ENCODE results near the gene MPZL3. TPM values are rescaled to one million over a fixed set of nuclear protein-coding genes. Genes with fewer than 3 reads are reported as not detected.

Gene MPZL3
- total and polyA plus RNA-seq, 12 donors: 0.28 to 3.2 (median 0.85) TPM

DNA sequence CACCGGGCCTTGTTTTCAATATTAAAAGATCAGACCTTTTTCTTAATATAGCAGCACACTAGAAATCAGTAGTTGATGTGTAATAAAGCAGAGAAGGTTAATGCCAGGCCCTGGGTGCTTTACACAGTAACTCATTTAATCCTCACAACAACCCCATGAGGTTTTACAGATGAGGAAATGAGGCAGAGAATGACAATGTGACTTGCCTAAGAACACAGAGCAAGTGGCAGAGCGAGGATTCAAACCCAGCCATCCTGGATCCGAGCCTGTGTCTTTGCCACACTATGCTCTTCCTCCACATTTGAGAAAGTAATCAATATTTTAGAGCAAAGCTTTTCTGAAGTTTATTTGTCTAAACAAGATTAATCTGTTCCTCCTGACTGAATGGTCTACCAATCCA, 34.6 kb downstream of the MPZL3 start:
- Histone ChIP-seq H3K36me3 (replicated peaks in 1 of 2) (no peaks in the 10 kb centered on the region), H3K27ac (no peak overlapping the region), H3K9me3 (replicated peaks in 1 of 3) (no peaks in the 10 kb centered on the region), H3K4me3 (no peak overlapping the region), H3K27me3 (peaks cover 6% of the 10 kb centered on the region), H3K4me1 (replicated peaks in 1 of 2) (no peaks in the 10 kb centered on the region)
- TF ChIP-seq, protein P1, sequence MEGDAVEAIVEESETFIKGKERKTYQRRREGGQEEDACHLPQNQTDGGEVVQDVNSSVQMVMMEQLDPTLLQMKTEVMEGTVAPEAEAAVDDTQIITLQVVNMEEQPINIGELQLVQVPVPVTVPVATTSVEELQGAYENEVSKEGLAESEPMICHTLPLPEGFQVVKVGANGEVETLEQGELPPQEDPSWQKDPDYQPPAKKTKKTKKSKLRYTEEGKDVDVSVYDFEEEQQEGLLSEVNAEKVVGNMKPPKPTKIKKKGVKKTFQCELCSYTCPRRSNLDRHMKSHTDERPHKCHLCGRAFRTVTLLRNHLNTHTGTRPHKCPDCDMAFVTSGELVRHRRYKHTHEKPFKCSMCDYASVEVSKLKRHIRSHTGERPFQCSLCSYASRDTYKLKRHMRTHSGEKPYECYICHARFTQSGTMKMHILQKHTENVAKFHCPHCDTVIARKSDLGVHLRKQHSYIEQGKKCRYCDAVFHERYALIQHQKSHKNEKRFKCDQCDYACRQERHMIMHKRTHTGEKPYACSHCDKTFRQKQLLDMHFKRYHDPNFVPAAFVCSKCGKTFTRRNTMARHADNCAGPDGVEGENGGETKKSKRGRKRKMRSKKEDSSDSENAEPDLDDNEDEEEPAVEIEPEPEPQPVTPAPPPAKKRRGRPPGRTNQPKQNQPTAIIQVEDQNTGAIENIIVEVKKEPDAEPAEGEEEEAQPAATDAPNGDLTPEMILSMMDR (IDR thresholded peaks at IDR 0.05): no peak
- TF ChIP-seq POLR2A (IDR thresholded peaks at IDR 0.05): no peak
- DNase-seq: no peak
- 67 to 85% (median 82%) methylated on average over 3 of the region's 3 CpGs for WGBS, 4 donors
- intact Hi-C loops (cut with DNase I): no loop called here

DNA sequence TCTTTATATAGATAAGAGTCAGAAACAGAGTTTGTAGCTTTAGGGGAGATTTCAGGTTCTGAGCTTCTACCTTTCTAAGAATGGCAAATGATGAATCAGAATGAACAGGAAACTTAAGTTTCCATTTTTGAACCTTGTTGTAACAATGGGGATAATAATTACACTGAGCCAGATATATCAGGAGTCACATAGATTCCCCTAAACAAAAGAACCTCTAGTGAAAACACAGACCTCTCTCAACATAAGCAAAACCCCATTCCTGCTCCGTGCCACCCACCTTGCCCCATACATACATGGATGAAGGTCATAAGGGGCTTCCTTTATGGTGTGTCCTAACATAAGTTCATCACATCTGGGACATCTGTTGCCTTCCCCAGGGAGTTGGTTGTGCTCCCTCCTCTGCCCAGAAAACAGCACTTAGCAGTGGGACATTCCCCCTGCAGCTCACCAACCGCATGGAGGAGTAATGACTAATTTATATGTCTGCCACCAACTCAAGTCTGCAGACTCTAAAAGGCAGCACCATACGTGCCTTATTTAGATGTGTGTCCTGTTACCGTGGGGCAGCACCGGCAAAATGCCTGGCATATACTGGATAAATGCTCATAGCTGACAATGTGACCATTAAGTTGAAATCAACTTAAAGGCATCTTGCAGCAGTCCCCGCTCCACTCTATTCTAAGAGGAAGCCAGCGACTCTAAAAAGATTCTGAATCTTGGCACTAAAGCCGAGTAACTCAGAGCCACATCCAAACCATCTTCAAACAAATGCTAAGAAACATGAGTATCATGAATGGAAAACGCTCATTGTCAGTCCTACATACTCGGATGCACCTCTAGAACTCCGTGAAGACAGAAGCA, 35.3 kb downstream of the MPZL3 start:
- H3K4me1 ChIP-seq (replicated peaks in 1 of 2): no peaks in the 10 kb centered on the region
- TF ChIP-seq, protein P1 (IDR thresholded peaks at IDR 0.05): no peak
- no peak for TF ChIP-seq POLR2A (IDR thresholded peaks at IDR 0.05)
- H3K27me3 ChIP-seq: peaks cover 6% of the 10 kb centered on the region
- no peaks in the 10 kb centered on the region for H3K9me3 ChIP-seq (replicated peaks in 1 of 3)
- WGBS, 4 donors: 62 to 72% (median 68%) methylated on average over 9 to 11 of the region's 11 CpGs
- no peak overlapping the region for H3K27ac ChIP-seq
- no peaks in the 10 kb centered on the region for H3K36me3 ChIP-seq (replicated peaks in 1 of 2)
- intact Hi-C loops (cut with DNase I): no loop called here
- DNase-seq: no peak
- H3K4me3 ChIP-seq: no peak overlapping the region

DNA sequence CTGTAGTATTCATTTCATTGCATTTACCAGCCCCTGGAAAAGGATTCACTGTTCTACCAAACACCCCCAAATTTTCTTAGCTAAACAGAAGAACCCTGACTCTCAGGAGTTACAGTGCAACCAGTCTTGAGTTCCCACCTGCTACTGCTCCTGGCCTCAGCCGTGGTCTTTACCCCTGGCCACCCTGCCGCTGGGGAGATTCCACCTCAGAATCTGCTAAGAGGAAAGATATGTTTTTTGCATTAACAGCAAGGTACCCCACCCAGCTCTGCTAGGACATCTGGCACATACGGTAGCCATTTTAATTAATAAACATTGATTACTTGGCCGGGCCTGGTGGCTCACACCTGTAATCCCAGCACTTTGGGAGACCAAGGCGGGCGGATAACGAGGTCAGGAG, 36.4 kb downstream of the MPZL3 start:
- no peak overlapping the region for H3K4me3 ChIP-seq
- H3K27me3 ChIP-seq: no peaks in the 10 kb centered on the region
- H3K36me3 ChIP-seq (replicated peaks in 1 of 2): no peaks in the 10 kb centered on the region
- H3K4me1 ChIP-seq (replicated peaks in 1 of 2): no peaks in the 10 kb centered on the region
- DNase-seq: no peak
- intact Hi-C loops (cut with DNase I): no loop called here
- H3K9me3 ChIP-seq (replicated peaks in 1 of 3): no peaks in the 10 kb centered on the region
- H3K27ac ChIP-seq: peak overlapping the region in 1 of 5 donors; percentile 40
- 87 to 89% (median 88%) methylated on average over 7 of the region's 7 CpGs for WGBS, 4 donors
- TF ChIP-seq, protein P1 (IDR thresholded peaks at IDR 0.05): no peak
- TF ChIP-seq POLR2A (IDR thresholded peaks at IDR 0.05): no peak

DNA sequence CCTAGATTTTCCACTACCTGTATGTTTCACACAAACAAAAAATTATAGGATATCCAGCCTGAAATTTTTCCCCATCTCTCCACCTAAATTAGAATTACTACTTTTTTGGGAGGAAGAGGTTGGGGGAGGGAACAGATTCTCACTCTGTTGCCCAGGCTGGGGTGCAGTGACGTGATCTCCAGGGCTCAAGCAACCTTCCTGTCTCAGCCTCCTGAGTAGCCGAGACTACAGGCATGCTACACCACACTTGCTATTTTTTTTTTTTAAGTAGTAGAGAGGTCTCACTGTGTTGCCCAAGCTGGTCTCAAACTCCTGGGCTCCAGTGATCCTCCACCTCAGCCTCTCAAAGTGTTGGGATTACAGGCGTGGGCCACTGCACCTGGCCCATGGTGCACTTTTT, 36.9 kb downstream of the MPZL3 start:
- no peak for DNase-seq
- Histone ChIP-seq H3K27me3 (peaks cover 4% of the 10 kb centered on the region), H3K27ac (peak overlapping the region in 1 of 5 donors; percentile 16), H3K9me3 (replicated peaks in 1 of 3) (no peaks in the 10 kb centered on the region), H3K4me3 (no peak overlapping the region), H3K4me1 (replicated peaks in 1 of 2) (no peaks in the 10 kb centered on the region), H3K36me3 (replicated peaks in 1 of 2) (no peaks in the 10 kb centered on the region)
- WGBS, 4 donors: 51 to 71% (median 66%) methylated on average over 3 of the region's 3 CpGs
- intact Hi-C loops (cut with DNase I): no loop called here
- TF ChIP-seq, protein P1 (IDR thresholded peaks at IDR 0.05): no peak
- TF ChIP-seq POLR2A (IDR thresholded peaks at IDR 0.05): no peak

Measured in adrenal gland (tissue), 12 donors.